PC-3 (cell line): Measurements from ENCODE around the gene AUTS2.

Source experiments
- EZH2 ChIP-seq: fragments of 300-600 bp; sonication (generic); IDR thresholded peaks from one replicate; pipeline ENCODE4 v1.6.1; 2017; ENCODE audit warnings: antibody characterized with exemption, mild to moderate bottlenecking, low read length; ENCODE audit not compliant: unreplicated experiment
- EZH2phosphoT487 ChIP-seq: fragments of 300-600 bp; sonication (generic); IDR thresholded peaks from 2 replicates; pipeline ENCODE4 v1.6.1; 2018; ENCODE audit warnings: mild to moderate bottlenecking, antibody characterized with exemption, low read length, borderline replicate concordance
- TF ChIP-seq, protein P1 (sequence below): fragments of 300-600 bp; sonication (generic); conservative IDR thresholded peaks from 2 replicates; pipeline ENCODE4 v1.5.1; 2017; ENCODE audit warnings: antibody characterized with exemption, low read depth, mild to moderate bottlenecking, low read length

DNA sequence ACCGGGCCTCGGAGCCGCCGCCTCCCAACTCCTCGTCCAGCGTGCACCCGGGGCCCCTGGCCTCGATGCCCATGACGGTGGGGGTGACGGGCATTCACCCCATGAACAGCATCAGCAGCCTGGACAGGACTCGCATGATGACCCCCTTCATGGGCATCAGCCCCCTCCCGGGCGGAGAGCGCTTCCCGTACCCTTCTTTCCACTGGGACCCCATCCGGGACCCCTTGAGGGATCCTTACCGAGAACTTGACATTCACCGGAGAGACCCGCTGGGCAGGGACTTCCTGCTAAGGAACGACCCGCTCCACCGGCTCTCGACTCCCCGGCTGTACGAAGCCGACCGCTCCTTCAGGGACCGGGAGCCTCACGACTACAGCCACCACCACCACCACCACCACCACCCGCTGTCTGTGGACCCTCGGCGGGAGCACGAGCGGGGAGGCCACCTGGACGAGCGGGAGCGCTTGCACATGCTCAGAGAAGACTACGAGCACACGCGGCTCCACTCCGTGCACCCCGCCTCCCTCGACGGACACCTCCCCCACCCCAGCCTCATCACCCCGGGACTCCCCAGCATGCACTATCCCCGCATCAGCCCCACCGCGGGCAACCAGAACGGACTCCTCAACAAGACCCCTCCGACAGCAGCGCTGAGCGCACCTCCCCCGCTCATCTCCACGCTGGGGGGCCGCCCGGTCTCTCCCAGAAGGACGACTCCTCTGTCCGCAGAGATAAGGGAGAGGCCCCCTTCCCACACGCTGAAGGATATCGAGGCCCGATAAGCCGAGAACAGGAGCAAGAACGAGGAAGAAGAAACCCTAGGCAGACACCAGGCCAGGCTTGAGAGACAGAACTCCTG lies 1192.2 kb downstream of the AUTS2 start:
- TF ChIP-seq, protein P1, sequence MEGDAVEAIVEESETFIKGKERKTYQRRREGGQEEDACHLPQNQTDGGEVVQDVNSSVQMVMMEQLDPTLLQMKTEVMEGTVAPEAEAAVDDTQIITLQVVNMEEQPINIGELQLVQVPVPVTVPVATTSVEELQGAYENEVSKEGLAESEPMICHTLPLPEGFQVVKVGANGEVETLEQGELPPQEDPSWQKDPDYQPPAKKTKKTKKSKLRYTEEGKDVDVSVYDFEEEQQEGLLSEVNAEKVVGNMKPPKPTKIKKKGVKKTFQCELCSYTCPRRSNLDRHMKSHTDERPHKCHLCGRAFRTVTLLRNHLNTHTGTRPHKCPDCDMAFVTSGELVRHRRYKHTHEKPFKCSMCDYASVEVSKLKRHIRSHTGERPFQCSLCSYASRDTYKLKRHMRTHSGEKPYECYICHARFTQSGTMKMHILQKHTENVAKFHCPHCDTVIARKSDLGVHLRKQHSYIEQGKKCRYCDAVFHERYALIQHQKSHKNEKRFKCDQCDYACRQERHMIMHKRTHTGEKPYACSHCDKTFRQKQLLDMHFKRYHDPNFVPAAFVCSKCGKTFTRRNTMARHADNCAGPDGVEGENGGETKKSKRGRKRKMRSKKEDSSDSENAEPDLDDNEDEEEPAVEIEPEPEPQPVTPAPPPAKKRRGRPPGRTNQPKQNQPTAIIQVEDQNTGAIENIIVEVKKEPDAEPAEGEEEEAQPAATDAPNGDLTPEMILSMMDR = no peak
- no peak for TF ChIP-seq EZH2phosphoT487
- no peak for TF ChIP-seq EZH2
